ENCODE data around the gene CRB2.

DNA sequence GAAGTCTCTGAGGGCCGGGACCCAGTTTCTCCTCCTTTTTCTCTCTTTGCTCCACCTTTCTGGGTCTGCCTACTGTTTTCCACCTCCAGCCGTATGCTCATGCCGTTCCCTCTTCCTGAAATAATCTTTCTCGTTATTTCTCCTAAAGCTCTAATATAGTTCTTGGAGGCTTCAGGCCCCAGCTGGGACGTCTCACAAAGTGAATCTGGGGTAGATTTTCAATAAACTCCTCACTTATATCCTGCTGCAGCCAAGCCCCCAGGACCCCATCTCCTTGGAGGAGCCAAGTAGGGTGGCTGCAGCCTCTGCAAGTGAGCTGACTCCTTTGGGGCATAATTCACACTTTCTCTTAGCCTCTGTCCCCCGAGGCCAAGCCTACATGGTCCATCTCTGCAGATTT is 14.2 kb upstream of the CRB2 start:
- TF ChIP-seq, protein P1, sequence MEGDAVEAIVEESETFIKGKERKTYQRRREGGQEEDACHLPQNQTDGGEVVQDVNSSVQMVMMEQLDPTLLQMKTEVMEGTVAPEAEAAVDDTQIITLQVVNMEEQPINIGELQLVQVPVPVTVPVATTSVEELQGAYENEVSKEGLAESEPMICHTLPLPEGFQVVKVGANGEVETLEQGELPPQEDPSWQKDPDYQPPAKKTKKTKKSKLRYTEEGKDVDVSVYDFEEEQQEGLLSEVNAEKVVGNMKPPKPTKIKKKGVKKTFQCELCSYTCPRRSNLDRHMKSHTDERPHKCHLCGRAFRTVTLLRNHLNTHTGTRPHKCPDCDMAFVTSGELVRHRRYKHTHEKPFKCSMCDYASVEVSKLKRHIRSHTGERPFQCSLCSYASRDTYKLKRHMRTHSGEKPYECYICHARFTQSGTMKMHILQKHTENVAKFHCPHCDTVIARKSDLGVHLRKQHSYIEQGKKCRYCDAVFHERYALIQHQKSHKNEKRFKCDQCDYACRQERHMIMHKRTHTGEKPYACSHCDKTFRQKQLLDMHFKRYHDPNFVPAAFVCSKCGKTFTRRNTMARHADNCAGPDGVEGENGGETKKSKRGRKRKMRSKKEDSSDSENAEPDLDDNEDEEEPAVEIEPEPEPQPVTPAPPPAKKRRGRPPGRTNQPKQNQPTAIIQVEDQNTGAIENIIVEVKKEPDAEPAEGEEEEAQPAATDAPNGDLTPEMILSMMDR (IDR thresholded peaks at IDR 0.05; ENCODE audit: insufficient read depth, low read length) = no peak
- TF ChIP-seq POLR2AphosphoS5 (IDR thresholded peaks at IDR 0.05; ENCODE audit: low read depth) = no peak
- TF ChIP-seq GABPA (IDR thresholded peaks at IDR 0.05; ENCODE audit: low read depth) = no peak
- TF ChIP-seq, protein P2, sequence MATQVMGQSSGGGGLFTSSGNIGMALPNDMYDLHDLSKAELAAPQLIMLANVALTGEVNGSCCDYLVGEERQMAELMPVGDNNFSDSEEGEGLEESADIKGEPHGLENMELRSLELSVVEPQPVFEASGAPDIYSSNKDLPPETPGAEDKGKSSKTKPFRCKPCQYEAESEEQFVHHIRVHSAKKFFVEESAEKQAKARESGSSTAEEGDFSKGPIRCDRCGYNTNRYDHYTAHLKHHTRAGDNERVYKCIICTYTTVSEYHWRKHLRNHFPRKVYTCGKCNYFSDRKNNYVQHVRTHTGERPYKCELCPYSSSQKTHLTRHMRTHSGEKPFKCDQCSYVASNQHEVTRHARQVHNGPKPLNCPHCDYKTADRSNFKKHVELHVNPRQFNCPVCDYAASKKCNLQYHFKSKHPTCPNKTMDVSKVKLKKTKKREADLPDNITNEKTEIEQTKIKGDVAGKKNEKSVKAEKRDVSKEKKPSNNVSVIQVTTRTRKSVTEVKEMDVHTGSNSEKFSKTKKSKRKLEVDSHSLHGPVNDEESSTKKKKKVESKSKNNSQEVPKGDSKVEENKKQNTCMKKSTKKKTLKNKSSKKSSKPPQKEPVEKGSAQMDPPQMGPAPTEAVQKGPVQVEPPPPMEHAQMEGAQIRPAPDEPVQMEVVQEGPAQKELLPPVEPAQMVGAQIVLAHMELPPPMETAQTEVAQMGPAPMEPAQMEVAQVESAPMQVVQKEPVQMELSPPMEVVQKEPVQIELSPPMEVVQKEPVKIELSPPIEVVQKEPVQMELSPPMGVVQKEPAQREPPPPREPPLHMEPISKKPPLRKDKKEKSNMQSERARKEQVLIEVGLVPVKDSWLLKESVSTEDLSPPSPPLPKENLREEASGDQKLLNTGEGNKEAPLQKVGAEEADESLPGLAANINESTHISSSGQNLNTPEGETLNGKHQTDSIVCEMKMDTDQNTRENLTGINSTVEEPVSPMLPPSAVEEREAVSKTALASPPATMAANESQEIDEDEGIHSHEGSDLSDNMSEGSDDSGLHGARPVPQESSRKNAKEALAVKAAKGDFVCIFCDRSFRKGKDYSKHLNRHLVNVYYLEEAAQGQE (IDR thresholded peaks at IDR 0.05; ENCODE audit: insufficient replicate concordance, low read depth) = no peak
